Stimulated activated CD8-positive, alpha-beta memory T cell treated with anti-CD3 and anti-CD28 coated beads, Interleukin-15, amount 100 ng/mL, for 1 hour (primary cell): Measurements from ENCODE around the gene TPSAB1.

ENCODE experiments used
- DNase-seq: peaks from one replicate; pipeline ENCODE4 v3.0.0-alpha.2; 2020; ENCODE audit warnings: low read depth

Gene TPSAB1

DNA sequence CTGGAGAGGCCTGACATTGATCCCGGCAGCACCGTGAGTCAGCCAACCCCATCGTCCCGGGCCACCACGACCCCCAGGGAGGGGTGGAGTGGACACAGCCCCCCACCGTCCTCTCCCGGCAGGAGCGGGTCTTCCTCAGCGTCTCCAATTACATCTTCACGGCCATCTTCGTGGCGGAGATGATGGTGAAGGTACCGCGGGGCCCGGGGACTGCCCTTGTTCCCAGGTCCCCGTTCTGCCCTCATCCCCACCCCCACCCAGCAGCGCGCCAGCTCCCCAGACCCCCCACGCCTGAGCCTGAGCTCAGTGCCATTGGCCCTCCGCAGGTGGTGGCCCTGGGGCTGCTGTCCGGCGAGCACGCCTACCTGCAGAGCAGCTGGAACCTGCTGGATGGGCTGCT lies 30.0 kb upstream of the TPSAB1 start:
- DNase-seq: no peak

- no peak for DNase-seq
These were observed 28.8 kb upstream of the TPSAB1 start for GRCh38 chr16:1211451-1212268.

- DNase-seq: no peak
These were observed 27.8 kb upstream of the TPSAB1 start for GRCh38 chr16:1212616-1213194.

DNA sequence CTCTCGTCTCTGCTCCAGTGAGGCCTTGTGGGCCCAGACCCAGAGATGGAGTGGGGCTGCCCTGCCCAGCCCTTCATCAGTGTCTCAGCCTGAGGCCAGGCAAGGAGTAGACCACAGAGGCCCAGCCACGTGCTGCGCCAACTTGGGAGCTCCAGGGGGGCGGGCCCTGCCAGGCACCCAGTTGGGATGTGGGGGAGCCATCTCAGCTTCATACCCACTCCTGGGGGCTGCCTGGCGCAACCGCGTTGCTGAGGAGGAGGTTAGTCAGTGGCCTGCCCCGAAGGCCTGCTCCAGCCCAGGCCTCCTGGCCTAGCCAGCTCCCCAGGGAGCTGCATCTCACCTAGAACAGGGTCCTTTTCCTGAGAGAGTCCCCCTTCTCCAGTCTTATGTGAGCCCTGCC lies 27.3 kb upstream of the TPSAB1 start:
- no peak for DNase-seq

- DNase-seq: no peak
These were observed 26.6 kb upstream of the TPSAB1 start for GRCh38 chr16:1213796-1214372.

GRCh38 chr16:1214719-1215118 lies 25.8 kb upstream of the TPSAB1 start:
- DNase-seq: no peak

- DNase-seq: no peak
These were observed 24.8 kb upstream of the TPSAB1 start for GRCh38 chr16:1215574-1216295.

DNA sequence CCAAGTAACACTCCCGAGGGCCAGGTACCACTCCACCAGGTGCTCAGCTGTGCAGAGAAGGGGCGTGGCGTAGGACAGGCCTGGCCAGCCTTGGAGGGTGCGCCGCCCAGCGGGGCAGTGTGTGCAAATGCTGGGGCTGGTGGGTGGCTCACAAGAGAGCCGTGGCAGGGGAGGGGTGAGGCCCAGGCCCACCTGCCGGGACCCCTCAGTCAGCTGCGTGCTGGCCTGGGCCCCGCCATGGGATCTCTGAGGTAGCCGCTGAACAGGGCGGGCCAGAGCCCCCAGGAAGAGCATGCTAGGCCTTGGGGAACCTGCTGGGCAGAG lies 24.2 kb upstream of the TPSAB1 start:
- DNase-seq: no peak

DNA sequence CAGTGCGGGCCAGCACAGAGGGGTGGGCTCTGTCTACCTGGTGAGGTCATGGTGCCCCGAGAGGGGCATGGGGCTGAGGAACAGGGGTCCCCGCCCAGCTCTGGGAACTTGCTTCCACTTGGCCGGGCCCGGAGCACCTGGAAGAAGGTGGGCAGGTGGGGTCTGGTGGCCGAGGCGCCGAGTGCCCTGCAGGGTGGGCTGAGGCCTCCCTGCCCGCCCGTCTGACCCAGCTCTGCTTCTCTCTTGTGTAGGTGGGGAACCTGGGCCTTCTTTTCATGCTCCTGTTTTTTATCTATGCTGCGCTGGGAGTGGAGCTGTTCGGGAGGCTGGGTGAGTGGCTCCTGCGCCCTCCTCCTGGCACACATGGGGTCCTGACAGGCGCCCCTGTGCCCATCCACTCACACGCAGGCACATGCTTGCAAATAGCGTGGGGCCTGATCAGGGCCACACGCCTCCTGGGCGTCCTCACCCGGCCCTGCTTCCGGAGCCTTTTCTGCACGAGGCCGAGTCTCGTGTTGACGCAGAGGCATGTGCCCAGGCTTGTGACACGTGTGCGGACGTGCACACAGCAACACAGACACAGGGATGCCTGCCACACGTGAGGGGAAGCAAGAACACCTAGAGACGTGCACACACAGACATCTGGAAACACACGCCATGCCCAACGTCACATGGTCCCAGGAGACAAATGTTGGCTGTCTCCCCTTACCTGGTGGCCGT lies 23.7 kb upstream of the TPSAB1 start:
- no peak for DNase-seq

- no peak for DNase-seq
These were observed 23.0 kb upstream of the TPSAB1 start for GRCh38 chr16:1217526-1217925.

DNA sequence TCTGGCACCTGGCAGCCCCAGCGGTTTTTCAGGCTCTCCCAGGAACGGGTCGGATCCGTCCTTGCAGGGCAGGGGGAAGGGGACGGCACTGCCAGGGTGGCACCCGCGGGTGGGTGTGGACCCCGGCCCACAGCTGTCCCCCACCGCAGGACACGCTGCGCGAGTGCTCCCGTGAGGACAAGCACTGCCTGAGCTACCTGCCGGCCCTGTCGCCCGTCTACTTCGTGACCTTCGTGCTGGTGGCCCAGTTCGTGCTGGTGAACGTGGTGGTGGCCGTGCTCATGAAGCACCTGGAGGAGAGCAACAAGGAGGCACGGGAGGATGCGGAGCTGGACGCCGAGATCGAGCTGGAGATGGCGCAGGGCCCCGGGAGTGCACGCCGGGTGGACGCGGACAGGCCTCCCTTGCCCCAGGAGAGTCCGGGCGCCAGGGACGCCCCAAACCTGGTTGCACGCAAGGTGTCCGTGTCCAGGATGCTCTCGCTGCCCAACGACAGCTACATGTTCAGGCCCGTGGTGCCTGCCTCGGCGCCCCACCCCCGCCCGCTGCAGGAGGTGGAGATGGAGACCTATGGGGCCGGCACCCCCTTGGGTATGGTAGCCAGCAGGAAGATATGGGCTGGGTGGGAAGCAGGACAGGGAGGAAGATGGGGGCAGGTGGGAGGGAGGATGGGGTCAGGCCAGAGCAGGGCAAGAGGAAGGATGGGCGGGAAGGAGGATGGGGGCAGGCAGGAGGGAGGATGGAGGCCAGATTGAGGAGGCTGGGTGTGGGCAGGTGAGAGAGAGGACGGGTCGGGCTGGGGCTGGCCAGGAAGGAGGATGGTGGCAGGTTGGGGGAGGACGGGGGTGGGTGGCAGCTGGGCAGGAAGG lies 22.2 kb upstream of the TPSAB1 start:
- DNase-seq: no peak

DNA sequence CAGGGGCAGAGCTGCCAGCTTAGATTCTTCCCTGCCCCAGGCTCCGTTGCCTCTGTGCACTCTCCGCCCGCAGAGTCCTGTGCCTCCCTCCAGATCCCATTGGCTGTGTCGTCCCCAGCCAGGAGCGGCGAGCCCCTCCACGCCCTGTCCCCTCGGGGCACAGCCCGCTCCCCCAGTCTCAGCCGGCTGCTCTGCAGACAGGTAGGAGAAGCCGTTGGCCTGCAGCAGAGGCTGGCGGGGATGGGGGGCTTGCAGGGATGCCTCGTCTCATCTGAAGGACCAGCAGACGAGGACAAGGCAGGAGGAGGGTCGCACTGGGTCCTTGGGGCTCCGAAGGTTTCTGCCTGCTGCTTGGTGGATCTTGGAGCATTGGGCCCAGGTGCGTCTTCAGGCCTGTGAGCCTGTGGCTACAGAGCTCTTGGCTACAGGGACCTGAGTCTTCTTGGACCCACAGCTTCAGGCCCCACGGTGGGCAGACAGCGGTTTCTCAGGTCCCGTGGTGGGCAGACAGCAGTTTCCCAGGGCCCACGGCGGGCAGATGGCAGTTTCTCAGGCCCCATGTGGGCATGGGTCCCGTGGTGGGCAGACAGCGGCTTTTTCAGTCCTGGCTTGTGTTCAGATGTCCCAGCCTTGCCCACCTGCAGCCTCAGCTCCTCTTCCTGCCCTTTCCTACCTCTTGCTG lies 21.4 kb upstream of the TPSAB1 start:
- no peak for DNase-seq

- DNase-seq: no peak
These were observed 20.3 kb upstream of the TPSAB1 start for GRCh38 chr16:1220098-1220728.

- DNase-seq: no peak
These were observed 19.5 kb upstream of the TPSAB1 start for GRCh38 chr16:1220841-1221627.

DNA sequence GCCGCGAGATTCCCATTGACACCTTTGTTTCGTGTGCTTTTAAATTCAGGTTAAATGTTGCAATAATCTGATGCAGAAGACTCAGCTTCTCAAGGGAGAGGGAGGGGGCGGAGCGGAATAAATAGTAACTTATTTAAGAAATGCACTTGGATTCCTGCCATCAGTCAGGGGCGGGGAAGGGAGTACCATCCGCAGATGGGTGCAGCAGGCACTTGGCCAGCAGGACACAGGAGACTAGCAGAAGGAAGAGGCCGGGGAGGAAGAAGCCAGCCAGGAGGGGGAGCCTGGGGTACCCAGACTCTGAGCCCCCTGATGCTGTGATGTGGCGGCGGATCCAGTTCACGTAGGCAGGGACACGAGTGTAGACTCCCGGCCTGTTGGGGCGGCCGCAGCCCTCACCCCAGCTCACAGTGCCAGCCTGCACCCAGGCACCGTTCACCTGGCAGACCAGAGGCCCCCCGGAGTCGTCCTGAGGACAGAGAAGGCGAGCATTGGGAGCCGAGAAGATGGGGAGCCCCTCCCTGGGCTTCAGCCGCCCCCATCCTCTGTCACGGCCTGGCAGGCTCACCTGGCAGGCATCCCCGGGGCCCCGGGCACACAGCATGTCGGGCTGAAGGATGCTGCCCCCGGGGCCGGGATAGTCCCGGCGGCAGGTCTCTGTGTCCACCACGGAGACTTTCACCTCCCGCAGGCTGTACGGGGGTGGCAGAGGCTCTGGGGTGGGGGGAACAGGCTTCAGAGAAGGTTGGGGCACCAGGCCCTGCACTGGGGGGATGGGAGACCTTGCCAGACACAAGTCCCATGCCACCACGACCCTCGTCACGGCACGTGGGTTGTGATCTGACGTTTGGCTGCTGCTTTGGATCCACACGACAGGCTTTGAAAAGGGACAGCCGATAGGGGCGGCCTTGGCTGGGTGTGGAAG lies 18.6 kb upstream of the TPSAB1 start:
- DNase-seq: no peak

DNA sequence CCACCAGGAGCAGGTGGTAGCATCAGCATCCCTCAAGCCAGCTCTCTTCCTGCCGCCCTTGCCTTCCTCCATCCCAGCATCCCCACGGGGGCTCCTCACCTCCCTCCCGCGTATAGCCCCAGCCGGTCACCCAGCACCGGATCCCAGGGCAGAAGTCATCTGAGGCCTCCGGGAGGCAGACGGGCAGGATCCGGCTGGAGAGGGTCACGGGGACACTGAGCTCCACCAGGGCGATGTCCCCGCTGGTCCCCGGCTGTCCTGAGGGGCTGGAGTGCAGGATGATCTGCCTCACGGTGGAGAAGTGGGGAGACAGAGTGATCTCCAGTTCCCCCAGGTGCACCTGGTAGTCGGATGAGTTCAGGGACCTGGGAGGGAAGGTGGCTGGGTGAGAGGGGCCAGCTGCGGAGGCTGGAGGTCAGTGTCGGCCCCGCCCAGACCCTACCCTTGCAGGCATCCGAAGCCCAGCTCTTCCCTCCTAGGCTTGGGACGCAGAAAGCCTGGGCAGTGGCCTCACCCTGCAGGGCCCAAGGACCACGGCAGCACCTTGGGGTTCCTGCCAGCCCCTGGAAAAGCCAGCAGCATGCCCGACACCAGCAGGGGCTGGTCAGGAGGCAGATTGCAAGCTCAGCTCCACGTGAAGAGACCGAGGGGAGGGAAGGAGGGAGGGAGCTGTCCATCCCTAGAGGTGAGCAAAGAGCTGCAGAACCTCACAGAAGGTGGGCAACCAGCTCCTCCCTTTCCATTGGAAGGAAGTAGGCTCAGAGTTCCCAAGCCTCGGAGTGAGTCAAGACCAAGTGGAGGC lies 17.8 kb upstream of the TPSAB1 start:
- DNase-seq: no peak
